Measurements from ENCODE around the gene GTF2H4. TPM values are rescaled to one million over a fixed set of nuclear protein-coding genes. Genes with fewer than 3 reads are reported as not detected.

GTF2H4 gene
- total RNA-seq, 2 donors from 2014 or later: 18.3 to 34.4 TPM

GRCh38 chr6:30881392-30882203 lies 26.4 kb upstream of the GTF2H4 start:
- ATAC-seq (no peak), DNase-seq (no peak)
- intact Hi-C loops (cut with DNase I, micrococcal nuclease): loop anchor here in 1 of 2 donors (10.0 kb wide), 1 partner anchor 207 kb away; the partner anchor contains the start of gene DHX16

- DNase-seq (peak; percentile 35 to 42), ATAC-seq (no peak)
- intact Hi-C loops (cut with DNase I, micrococcal nuclease): loop anchor here in 1 of 2 donors (10.0 kb wide), 1 partner anchor 207 kb away; the partner anchor contains the start of gene DHX16
Observed at GRCh38 chr6:30882204-30882758, 25.7 kb upstream of the GTF2H4 start.

- intact Hi-C loops (cut with DNase I, micrococcal nuclease): loop anchor here in 1 of 2 donors (10.0 kb wide), 1 partner anchor 208 kb away; the partner anchor contains the start of gene DHX16
- DNase-seq: peak; percentile 83 to 88
Observed at GRCh38 chr6:30882759-30883684, 25.0 kb upstream of the GTF2H4 start.

GRCh38 chr6:30883685-30884520 lies 24.1 kb upstream of the GTF2H4 start, which contains the start of gene DDR1:
DDR1 (plus strand) TSS chr6:30884519; CDS start chr6:30888730, 4,211 bp downstream.
- ATAC-seq (peak; percentile 57), DNase-seq (peak; percentile 82 to 87)
- intact Hi-C loops (cut with DNase I, micrococcal nuclease): loop anchor here in 1 of 2 donors (10.0 kb wide), 1 partner anchor 209 kb away; the partner anchor contains the start of gene DHX16

More at GRCh38 chr6:30882759-30883684, 25.0 kb upstream of the GTF2H4 start:
- peak; percentile 62 for ATAC-seq

- intact Hi-C loops (cut with DNase I, micrococcal nuclease): loop anchor here in 1 of 2 donors (10.0 kb wide), 1 partner anchor 210 kb away; the partner anchor contains the start of gene DHX16
- ATAC-seq: peak; percentile 11
- peak; percentile 51 to 59 for DNase-seq
Observed at GRCh38 chr6:30884521-30885480, 23.2 kb upstream of the GTF2H4 start.

GRCh38 chr6:30885481-30885998 lies 22.5 kb upstream of the GTF2H4 start:
- intact Hi-C loops (cut with DNase I, micrococcal nuclease): loop anchor here in 1 of 2 donors (10.0 kb wide), 1 partner anchor 211 kb away; the partner anchor contains the start of gene DHX16
- ATAC-seq: peak; percentile 55
- peak; percentile 60 to 77 for DNase-seq

GRCh38 chr6:30885999-30886896 lies 21.8 kb upstream of the GTF2H4 start:
- DNase-seq (peak; percentile 66 to 78), ATAC-seq (peak; percentile 18)
- intact Hi-C loops (cut with DNase I, micrococcal nuclease): loop anchor here in 1 of 2 donors (10.0 kb wide), 1 partner anchor 211 kb away; the partner anchor contains the start of gene DHX16

GRCh38 chr6:30886897-30887255 lies 21.1 kb upstream of the GTF2H4 start:
- ATAC-seq: no peak
- intact Hi-C loops (cut with DNase I, micrococcal nuclease): loop anchor here in 1 of 2 donors (10.0 kb wide), 1 partner anchor 212 kb away; the partner anchor contains the start of gene DHX16
- no peak for DNase-seq

- DNase-seq (peak in 1 of 2 donors; percentile 18), ATAC-seq (no peak)
- intact Hi-C loops (cut with DNase I, micrococcal nuclease): loop anchor here in 1 of 2 donors (10.0 kb wide), 1 partner anchor 213 kb away; the partner anchor contains the start of gene DHX16
Observed at GRCh38 chr6:30887901-30888815, 19.8 kb upstream of the GTF2H4 start.

- intact Hi-C loops (cut with DNase I, micrococcal nuclease): loop anchor here in 1 of 2 donors (10.0 kb wide), 1 partner anchor 214 kb away; the partner anchor contains the start of gene DHX16
- ATAC-seq: no peak
- DNase-seq: no peak
Observed at GRCh38 chr6:30888816-30889495, 19.1 kb upstream of the GTF2H4 start.

GRCh38 chr6:30889496-30889885 lies 18.5 kb upstream of the GTF2H4 start:
- intact Hi-C loops (cut with DNase I, micrococcal nuclease): loop anchor here in 1 of 2 donors (10.0 kb wide), 1 partner anchor 215 kb away; the partner anchor contains the start of gene DHX16
- ATAC-seq (no peak), DNase-seq (no peak)

- DNase-seq (peak in 1 of 2 donors; percentile 24), ATAC-seq (no peak)
- intact Hi-C loops (cut with DNase I, micrococcal nuclease): loop anchor here in 1 of 2 donors (10.0 kb wide), 1 partner anchor 215 kb away; the partner anchor contains the start of gene DHX16
Observed at GRCh38 chr6:30889921-30890645, 17.9 kb upstream of the GTF2H4 start.
